ENCODE data around the gene PRMT3. TPM values are rescaled to one million over a fixed set of nuclear protein-coding genes. Genes with fewer than 3 reads are reported as not detected.
"Not testable (repeated sequence)": the region's sequence is repeated elsewhere in the genome, so short reads cannot be mapped to it uniquely, and the experiment has no call there.

PRMT3 gene
- total RNA-seq, 1 donor from 2014 or later: 50.5 TPM

DNA sequence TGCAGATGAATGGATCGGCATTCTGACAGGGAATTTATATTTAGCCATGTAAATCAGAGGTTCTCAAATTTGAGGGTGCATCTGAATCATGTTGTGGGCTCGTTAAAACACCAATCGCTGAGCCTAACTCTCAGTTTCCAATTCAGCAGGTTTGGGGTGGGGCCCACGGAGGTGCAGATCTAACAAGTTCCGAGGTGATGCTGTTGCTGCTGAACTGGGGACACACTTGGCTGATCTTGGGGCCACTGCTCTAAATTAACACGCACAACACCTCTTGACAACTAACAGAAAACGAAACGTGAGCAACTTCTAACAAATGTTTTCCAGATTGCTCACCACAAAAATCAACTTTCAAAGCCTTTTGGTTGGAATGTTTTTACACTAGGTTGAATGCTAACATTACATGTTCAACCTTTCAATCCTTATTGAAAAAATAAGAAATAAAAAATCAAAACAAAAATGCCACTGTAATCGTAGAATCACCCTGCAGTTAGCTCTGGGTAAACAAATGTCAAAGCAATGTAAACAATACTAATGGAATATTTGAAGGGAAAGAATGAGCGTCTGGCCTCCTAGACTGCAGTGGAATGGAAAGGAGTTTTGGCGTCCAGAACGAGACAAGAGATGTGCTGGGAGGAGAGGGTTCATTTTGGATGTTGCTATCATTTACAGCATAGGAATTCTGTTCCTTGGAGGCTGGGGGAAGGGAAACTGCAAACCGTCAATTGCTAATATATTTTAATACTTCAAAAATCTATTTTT, 143.6 kb downstream of the PRMT3 start:
- peaks cover 5% of the 10 kb centered on the region for H3K27me3 Mint-ChIP-seq

DNA sequence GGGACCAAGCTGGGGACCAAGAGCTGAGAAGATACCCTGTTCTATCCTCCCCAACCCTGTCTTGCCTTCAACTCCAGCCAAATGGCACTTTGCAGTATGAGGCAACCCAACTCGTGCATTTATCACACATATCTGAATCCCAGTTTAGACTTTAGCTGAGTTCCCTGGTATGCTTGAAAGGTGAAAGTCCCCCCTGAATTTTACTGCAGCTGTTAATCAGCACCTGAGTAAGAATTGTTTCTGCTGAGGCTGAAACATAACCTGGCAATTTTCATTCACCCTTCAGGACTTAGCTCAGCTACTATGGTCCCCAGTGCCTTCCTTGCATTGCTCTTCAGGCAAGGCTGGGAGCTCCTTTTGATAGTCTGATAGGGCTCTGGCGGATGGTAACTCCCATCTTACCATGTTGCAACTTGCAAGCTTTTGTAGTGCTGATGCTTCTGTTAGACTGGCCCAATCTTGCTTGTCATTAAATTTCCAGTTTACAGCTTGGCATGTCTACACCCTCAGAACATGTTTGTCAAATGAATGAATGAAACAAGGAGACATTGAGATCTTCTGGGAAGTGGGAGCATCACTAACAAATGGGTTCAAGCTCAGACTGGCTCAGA, 147.9 kb downstream of the PRMT3 start:
- DNase-seq: no peak
- Mint-ChIP-seq H3K4me3 (no peak overlapping the region), H3K27ac (no peak overlapping the region), H3K27me3 (peaks cover 14% of the 10 kb centered on the region), H3K36me3 (ENCODE audit: low read depth) (no peaks in the 10 kb centered on the region), H3K9me3 (no peaks in the 10 kb centered on the region), H3K4me1 (no peaks in the 10 kb centered on the region)
- intact Hi-C loops (cut with micrococcal nuclease): no loop called here

More for the DNA sequence above, 143.6 kb downstream of the PRMT3 start:
- no peak overlapping the region for H3K27ac Mint-ChIP-seq
- H3K4me1 Mint-ChIP-seq: no peaks in the 10 kb centered on the region
- no peaks in the 10 kb centered on the region for H3K9me3 Mint-ChIP-seq
- H3K36me3 Mint-ChIP-seq (ENCODE audit: low read depth): no peaks in the 10 kb centered on the region
- no peak overlapping the region for H3K4me3 Mint-ChIP-seq
- no peak for DNase-seq
- intact Hi-C loops (cut with micrococcal nuclease): no loop called here

DNA sequence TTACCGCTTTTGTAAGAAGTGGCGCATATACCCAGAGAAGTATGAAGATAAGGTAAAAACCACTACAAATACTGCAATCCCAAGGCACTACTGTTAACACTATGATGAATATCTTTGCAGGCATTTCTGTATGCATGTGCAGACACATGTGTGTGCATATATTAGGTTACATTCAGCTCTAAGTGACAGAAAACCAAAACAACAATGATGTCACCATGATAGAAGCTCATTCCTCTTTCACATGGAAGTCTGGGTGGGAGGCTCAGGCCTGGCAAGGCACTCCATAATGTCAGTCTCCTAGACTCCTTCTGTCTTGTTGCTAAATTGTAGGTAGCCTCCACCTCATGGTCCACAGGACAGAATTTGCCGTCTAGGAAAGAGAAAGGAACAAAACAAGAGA, 148.8 kb downstream of the PRMT3 start:
- no peak overlapping the region for H3K27ac Mint-ChIP-seq
- intact Hi-C loops (cut with micrococcal nuclease): no loop called here

DNA sequence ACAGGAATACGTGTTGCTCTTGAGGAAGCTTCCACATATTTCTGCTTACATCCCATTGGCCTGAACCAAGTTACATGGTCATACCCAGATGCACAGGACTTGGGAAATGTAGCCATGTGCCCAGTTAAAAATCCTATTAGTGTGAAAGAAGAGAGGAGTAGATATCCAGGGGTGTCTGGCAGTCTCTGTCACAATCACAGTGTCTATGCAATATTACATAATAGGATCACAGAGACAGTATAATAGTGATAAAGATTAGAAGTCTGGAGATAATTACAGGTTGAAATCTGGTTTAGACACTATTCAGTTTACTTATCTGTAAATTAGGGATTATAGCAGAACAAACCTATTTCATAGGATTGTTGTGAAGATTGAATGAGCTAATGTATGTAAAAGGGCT, 149.3 kb downstream of the PRMT3 start:
- no peak for DNase-seq
- Mint-ChIP-seq H3K27ac (no peak overlapping the region), H3K36me3 (ENCODE audit: low read depth) (no peaks in the 10 kb centered on the region), H3K9me3 (no peaks in the 10 kb centered on the region), H3K27me3 (peaks cover 14% of the 10 kb centered on the region), H3K4me1 (no peaks in the 10 kb centered on the region), H3K4me3 (no peak overlapping the region)
- intact Hi-C loops (cut with micrococcal nuclease): no loop called here

More for the DNA sequence above, 148.8 kb downstream of the PRMT3 start:
- no peak for DNase-seq
- Mint-ChIP-seq H3K4me1 (no peaks in the 10 kb centered on the region), H3K36me3 (ENCODE audit: low read depth) (no peaks in the 10 kb centered on the region), H3K9me3 (no peaks in the 10 kb centered on the region), H3K27me3 (peaks cover 14% of the 10 kb centered on the region), H3K4me3 (no peak overlapping the region)

GRCh38 chr11:20541503-20541902, 154.0 kb downstream of the PRMT3 start:
- no peak overlapping the region for H3K4me3 Mint-ChIP-seq
- H3K9me3 Mint-ChIP-seq: no peaks in the 10 kb centered on the region
- H3K27me3 Mint-ChIP-seq: peaks cover 7% of the 10 kb centered on the region
- H3K36me3 Mint-ChIP-seq (ENCODE audit: low read depth): no peaks in the 10 kb centered on the region
- DNase-seq: no peak
- H3K4me1 Mint-ChIP-seq: no peaks in the 10 kb centered on the region
- no peak overlapping the region for H3K27ac Mint-ChIP-seq
- intact Hi-C loops (cut with micrococcal nuclease): no loop called here

DNA sequence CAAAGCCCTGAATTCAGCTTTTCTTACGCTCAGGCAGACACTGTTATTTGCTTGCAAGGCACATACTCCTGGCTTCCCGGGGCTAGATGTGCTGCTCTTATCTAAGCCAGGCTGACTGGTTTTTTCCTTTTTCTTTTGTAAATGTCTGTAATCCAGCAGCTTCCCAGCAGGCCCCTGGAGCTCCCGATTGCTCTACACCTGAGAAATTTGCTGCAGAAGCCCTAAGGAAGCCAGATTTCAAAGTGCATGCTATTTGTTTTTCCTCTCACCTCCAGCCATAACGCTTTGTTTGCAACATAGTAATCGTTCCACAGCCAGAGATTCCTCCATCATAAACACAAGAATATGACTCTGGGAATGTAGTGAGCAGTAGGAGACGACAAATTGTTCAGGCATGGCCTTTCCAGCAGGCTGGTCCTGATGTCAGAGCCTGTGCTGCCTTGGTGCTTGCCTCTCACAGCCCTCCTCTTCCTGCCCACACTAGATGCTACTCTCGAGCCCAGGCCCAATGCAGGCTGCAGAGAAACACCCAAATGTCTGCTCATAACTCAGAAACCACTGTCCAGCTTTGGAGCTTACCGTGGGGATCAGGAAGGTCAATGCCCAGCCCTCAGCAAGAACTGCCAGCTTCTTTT, 157.2 kb downstream of the PRMT3 start:
- no peaks in the 10 kb centered on the region for H3K9me3 Mint-ChIP-seq
- intact Hi-C loops (cut with micrococcal nuclease): no loop called here
- no peaks in the 10 kb centered on the region for H3K4me1 Mint-ChIP-seq
- no peaks in the 10 kb centered on the region for H3K36me3 Mint-ChIP-seq (ENCODE audit: low read depth)
- no peak for DNase-seq
- H3K27ac Mint-ChIP-seq: no peak overlapping the region
- H3K4me3 Mint-ChIP-seq: no peak overlapping the region
- no peaks in the 10 kb centered on the region for H3K27me3 Mint-ChIP-seq

GRCh38 chr11:20547411-20547810, 159.9 kb downstream of the PRMT3 start:
- H3K9me3 Mint-ChIP-seq: no peaks in the 10 kb centered on the region
- H3K27me3 Mint-ChIP-seq: no peaks in the 10 kb centered on the region
- H3K4me3 Mint-ChIP-seq: no peak overlapping the region
- no peak overlapping the region for H3K27ac Mint-ChIP-seq
- intact Hi-C loops (cut with micrococcal nuclease): no loop called here
- no peaks in the 10 kb centered on the region for H3K4me1 Mint-ChIP-seq
- DNase-seq: no peak
- H3K36me3 Mint-ChIP-seq (ENCODE audit: low read depth): no peaks in the 10 kb centered on the region

- intact Hi-C loops (cut with micrococcal nuclease): no loop called here
- H3K27ac Mint-ChIP-seq: no peak overlapping the region
- DNase-seq: no peak
- peaks cover 2% of the 10 kb centered on the region for H3K27me3 Mint-ChIP-seq
- H3K4me3 Mint-ChIP-seq: no peak overlapping the region
- H3K9me3 Mint-ChIP-seq: peaks cover under 1% of the 10 kb centered on the region
- no peaks in the 10 kb centered on the region for H3K36me3 Mint-ChIP-seq (ENCODE audit: low read depth)
- no peaks in the 10 kb centered on the region for H3K4me1 Mint-ChIP-seq
These were observed 163.6 kb downstream of the PRMT3 start for GRCh38 chr11:20551096-20551495.

DNA sequence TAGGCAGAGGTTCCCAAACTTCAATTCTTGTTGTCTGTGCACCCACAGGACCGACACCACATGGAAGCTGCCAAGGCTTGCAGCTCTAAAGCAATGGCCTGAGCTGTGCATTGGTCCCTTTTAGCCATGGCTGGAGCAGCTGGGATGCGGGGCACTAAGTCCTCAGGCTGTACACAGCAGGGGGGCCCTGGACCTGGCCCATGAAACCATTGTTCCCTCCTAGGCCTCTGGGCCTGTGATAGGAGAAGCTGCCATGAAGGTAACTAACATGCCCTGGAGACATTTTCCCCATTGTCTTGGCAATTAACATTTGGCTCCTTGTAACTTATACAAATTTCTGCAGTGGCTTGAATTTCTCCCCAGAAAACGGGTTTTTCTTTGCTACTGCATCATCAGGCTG, 168.3 kb downstream of the PRMT3 start:
- no peak for DNase-seq
- peaks cover 11% of the 10 kb centered on the region for H3K9me3 Mint-ChIP-seq
- no peak overlapping the region for H3K27ac Mint-ChIP-seq
- H3K4me1 Mint-ChIP-seq: no peaks in the 10 kb centered on the region
- no peak overlapping the region for H3K4me3 Mint-ChIP-seq
- H3K36me3 Mint-ChIP-seq (ENCODE audit: low read depth): no peaks in the 10 kb centered on the region
- intact Hi-C loops (cut with micrococcal nuclease): no loop called here
- H3K27me3 Mint-ChIP-seq: peaks cover 2% of the 10 kb centered on the region

DNA sequence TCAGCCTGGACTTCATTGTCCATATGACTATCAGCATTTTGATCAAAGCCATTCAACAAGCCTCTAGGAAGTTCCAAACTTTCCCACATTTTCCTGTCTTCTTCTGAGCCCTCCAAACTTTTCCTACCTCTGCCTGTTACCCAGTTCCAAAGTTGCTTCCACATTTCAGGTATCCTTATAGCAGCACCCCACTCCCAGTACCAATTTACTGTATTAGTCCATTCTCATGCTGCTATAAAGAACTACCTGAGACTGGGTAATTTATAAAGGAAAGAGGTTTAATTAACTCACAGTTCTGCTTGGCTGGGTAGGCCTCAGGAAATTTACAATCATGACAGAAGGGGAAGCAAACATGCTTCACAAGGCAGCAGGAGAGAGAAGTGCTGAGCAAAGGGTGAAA, 168.9 kb downstream of the PRMT3 start:
- H3K27me3 Mint-ChIP-seq; DNase-seq; H3K4me3 Mint-ChIP-seq; intact Hi-C loops (cut with micrococcal nuclease); H3K4me1 Mint-ChIP-seq; H3K36me3 Mint-ChIP-seq (ENCODE audit: low read depth); H3K27ac Mint-ChIP-seq: not testable (repeated sequence)
- peaks cover 11% of the 10 kb centered on the region for H3K9me3 Mint-ChIP-seq

DNA sequence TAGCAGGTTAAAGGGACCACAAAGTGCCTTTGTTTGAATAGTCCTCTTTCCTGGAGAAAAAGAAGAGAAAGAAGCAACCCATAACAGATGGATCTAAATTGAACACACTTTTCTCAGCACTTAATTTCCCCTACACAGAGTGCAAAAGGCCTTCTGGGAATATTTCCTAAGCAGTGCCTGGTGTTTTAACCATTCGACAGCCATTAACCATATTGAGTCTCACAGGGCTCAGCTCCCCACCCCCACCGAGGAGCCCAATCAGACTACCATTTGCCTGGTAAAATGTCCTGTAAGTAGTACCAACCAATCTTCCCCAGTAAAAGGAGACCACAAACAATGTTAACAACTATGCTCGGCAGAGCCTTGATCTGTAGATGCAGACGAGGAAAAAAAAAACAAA, 171.2 kb downstream of the PRMT3 start:
- Mint-ChIP-seq H3K27me3 (peaks cover 2% of the 10 kb centered on the region), H3K9me3 (peaks cover 11% of the 10 kb centered on the region), H3K4me1 (no peaks in the 10 kb centered on the region), H3K36me3 (ENCODE audit: low read depth) (no peaks in the 10 kb centered on the region), H3K27ac (no peak overlapping the region), H3K4me3 (no peak overlapping the region)
- intact Hi-C loops (cut with micrococcal nuclease): no loop called here
- no peak for DNase-seq

Other genes starting within 250 kb of the PRMT3 start
- gene DBX1, start 227.2 kb upstream of the PRMT3 start, total RNA-seq: not detected in 2 replicates
- gene HTATIP2, start 24.0 kb upstream of the PRMT3 start, total RNA-seq: 48.3 and 53.9 TPM in 2 replicates
- gene SLC6A5, start 211.9 kb downstream of the PRMT3 start, total RNA-seq: not detected in 2 replicates